GM18499 (cell line): ENCODE data around the gene HPCAL4.

ENCODE experiments used
- ATAC-seq: cut with Tn5 transposase; IDR thresholded peaks from one replicate; pipeline ENCODE4 v1.9.1; 2021; ENCODE audit warnings: moderate number of reproducible peaks; ENCODE audit not compliant: insufficient read depth, unreplicated experiment

HPCAL4 gene

GRCh38 chr1:39678889-39679288, 12.3 kb downstream of the HPCAL4 start:
- ATAC-seq = no peak

- no peak for ATAC-seq
These were observed 13.6 kb downstream of the HPCAL4 start for GRCh38 chr1:39677645-39678044.

- no peak for ATAC-seq
These were observed 14.2 kb downstream of the HPCAL4 start for GRCh38 chr1:39676948-39677548.

GRCh38 chr1:39675220-39675619, 16.0 kb downstream of the HPCAL4 start:
- no peak for ATAC-seq

- no peak for ATAC-seq
These were observed 18.0 kb downstream of the HPCAL4 start for GRCh38 chr1:39673215-39673614.

- ATAC-seq = no peak
These were observed 18.7 kb downstream of the HPCAL4 start for GRCh38 chr1:39672551-39672947.

GRCh38 chr1:39671793-39672550, 19.3 kb downstream of the HPCAL4 start, which contains the start of gene NT5C1A:
Gene NT5C1A, minus strand, starts transcription at chr1:39672107. Its CDS starts 69 bp downstream, at chr1:39672038.
- ATAC-seq = no peak

- ATAC-seq = no peak
These were observed 19.8 kb downstream of the HPCAL4 start for GRCh38 chr1:39671433-39671792.

- no peak for ATAC-seq
These were observed 20.5 kb downstream of the HPCAL4 start for GRCh38 chr1:39670689-39671088.

- ATAC-seq = no peak
These were observed 22.3 kb downstream of the HPCAL4 start for GRCh38 chr1:39668894-39669293.

GRCh38 chr1:39668111-39668510, 23.1 kb downstream of the HPCAL4 start:
- ATAC-seq = no peak

- peak; percentile 67 for ATAC-seq
These were observed 24.5 kb downstream of the HPCAL4 start for GRCh38 chr1:39666772-39667171.

GRCh38 chr1:39663559-39663958, 27.7 kb downstream of the HPCAL4 start:
- ATAC-seq = no peak

- ATAC-seq = no peak
These were observed 28.4 kb downstream of the HPCAL4 start for GRCh38 chr1:39662861-39663260.

GRCh38 chr1:39659538-39659937, 31.7 kb downstream of the HPCAL4 start:
- ATAC-seq = no peak

GRCh38 chr1:39659110-39659509, 32.1 kb downstream of the HPCAL4 start:
- no peak for ATAC-seq

- no peak for ATAC-seq
These were observed 33.2 kb downstream of the HPCAL4 start for GRCh38 chr1:39657923-39658485.

GRCh38 chr1:39657402-39657801, 33.8 kb downstream of the HPCAL4 start:
- ATAC-seq = no peak

- no peak for ATAC-seq
These were observed 34.8 kb downstream of the HPCAL4 start for GRCh38 chr1:39656391-39656790.

- no peak for ATAC-seq
These were observed 35.5 kb downstream of the HPCAL4 start for GRCh38 chr1:39655578-39656268.

- no peak for ATAC-seq
These were observed 36.9 kb downstream of the HPCAL4 start for GRCh38 chr1:39654291-39654690.
